ENCODE measurements around the gene CPTP.

DNA sequence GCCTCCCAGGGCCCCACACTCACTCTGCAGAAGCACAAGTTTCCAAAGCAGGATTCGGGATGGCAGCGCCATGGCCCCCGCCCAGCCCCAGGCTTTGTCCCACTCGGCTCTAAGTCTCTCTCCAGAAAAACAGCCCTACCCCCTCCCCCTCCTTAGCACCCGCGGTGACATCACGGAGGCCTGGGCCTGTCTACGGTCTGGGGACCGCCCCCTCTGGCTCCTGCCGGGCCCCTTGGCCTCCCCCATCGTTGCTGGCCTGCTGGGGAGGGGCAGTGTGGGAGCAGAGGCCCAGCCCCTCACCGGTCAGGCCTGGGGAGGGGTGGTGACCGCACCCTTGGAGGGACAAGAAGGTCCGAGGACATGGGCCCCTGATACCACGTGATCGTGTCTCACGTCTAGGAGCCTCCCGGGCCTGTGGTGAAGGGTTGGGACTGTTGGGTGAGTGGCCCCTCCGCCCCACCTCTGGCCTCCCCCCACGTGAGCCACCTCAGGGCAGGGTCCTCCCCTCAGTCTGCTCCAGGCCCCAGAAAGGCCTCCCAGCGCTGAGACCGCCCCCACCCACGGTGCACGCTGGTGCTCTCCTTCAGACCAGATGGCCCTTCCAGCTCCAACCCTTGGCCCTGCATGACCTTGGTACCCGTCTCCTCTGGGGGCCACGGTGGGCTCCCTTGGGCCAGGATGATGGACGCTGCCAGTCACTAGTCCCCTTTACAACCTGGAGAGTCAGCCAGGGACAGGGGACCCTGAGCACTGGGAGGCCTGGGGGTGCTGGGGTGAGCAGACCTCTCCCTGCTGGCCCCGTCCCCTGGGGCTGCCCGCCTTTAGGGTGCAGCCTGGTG lies 34.0 kb downstream of the CPTP start, which contains the start of gene MXRA8:
- TF ChIP-seq, protein P1, sequence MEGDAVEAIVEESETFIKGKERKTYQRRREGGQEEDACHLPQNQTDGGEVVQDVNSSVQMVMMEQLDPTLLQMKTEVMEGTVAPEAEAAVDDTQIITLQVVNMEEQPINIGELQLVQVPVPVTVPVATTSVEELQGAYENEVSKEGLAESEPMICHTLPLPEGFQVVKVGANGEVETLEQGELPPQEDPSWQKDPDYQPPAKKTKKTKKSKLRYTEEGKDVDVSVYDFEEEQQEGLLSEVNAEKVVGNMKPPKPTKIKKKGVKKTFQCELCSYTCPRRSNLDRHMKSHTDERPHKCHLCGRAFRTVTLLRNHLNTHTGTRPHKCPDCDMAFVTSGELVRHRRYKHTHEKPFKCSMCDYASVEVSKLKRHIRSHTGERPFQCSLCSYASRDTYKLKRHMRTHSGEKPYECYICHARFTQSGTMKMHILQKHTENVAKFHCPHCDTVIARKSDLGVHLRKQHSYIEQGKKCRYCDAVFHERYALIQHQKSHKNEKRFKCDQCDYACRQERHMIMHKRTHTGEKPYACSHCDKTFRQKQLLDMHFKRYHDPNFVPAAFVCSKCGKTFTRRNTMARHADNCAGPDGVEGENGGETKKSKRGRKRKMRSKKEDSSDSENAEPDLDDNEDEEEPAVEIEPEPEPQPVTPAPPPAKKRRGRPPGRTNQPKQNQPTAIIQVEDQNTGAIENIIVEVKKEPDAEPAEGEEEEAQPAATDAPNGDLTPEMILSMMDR (conservative IDR thresholded peaks at IDR 0.05; ENCODE audit: low read depth, low read length): no peak
- TF ChIP-seq EZH2 (IDR thresholded peaks at IDR 0.05; ENCODE audit: low read length, unreplicated experiment) (no peak), EZH2phosphoT487 (IDR thresholded peaks at IDR 0.05; ENCODE audit: borderline replicate concordance, low read length) (no peak)

Measured in PC-3 (cell line).